GM21515 (cell line): ENCODE results near the gene SPTBN5.

Source experiments
- ATAC-seq: cut with Tn5 transposase; IDR thresholded peaks from one replicate; pipeline ENCODE4 v1.9.1; 2021; ENCODE audit not compliant: unreplicated experiment

The SPTBN5 gene

DNA sequence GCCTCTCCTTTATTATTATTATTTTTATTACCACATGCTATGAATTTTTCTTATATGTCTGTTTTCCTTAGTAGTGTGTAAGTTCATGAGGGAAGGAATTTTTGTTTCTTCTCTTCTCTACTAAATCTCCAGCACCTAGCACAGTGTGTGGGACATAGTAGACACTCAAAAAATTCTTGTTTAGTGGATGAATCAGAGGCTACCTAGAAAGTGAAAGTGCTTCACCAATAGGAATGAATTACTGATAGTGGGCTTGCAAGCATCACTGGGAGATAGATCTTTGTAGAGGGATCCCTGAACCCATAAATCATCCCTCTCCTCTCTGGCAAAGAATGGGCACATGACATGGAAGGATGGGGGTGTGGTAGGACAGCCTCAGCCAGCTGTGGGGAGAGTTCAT lies 8.5 kb downstream of the SPTBN5 start:
- ATAC-seq, result no peak

DNA sequence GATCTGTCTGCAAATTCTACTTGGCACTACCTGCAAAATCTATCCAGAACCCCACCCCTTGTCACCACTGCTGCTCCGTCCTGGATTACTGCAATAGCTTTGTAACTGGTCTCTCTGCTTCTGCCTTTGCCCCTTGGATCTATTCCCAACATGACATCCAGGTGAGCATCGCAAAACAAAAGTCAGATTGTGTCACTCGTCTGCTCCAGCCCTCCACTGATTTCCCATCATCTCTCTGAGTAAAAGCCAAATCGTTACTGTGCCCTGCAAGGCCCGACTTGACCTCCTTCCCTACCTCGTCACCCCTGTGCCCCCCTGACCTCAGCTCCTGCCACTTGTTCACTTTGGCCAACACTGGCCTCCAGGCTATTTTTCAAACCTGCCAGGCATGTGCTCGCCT lies 9.4 kb downstream of the SPTBN5 start:
- ATAC-seq, result no peak

DNA sequence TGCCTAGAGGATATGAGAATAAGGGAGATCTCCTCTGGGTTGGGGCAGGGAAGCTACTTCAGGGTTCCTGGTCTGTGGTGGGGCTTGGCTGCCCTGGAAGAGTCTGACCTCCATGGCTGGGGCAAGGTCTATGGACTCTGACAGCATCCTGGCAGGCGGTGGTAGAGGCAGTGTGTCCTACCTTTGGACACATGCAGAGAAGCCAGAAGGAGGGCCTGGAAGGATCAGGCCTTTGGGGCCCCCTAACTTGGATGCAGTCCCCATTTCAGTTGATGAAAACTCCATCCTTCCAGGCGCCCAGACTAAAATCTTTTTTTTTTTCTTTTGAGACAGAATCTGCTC lies 10.4 kb downstream of the SPTBN5 start:
- ATAC-seq, result no peak

DNA sequence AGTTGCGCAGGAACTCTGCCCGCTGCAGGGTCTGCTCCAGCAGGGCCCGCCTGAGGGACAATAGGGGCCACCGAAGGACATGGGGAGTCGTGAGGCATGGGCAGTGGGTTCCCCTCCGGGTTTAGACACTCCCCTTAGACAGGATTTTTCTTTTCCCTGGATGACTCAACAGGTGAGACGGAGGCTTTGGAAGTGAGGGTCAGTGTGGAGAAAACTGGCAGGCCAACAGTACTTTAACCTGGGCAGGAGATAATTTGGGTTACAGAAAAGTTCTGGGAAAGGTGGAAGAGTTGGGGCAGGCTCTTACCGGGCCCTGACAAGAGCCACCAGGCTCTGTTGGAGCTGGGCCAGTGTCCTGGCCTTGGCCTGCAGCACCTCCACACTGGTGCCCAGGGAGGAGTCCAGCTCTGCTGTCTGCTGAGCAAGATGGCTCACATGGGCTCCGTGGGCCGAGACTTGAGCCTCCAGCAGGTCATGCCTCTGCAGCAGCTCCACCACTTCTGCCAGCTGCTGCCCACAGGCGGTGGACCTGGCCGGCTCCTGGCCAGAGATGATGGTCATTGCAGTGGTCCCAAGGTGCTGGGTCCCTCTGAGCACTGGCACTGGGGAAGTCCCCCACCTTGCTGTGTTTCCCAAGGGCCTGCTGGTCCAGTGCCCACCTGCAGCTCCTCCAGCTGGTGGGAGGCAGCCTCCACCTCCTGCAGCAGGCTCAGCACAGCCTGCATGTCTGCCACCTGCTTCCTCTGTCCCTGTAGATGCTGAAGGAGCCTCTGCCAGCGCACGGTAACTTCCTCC lies 11.0 kb downstream of the SPTBN5 start:
- no peak for ATAC-seq

DNA sequence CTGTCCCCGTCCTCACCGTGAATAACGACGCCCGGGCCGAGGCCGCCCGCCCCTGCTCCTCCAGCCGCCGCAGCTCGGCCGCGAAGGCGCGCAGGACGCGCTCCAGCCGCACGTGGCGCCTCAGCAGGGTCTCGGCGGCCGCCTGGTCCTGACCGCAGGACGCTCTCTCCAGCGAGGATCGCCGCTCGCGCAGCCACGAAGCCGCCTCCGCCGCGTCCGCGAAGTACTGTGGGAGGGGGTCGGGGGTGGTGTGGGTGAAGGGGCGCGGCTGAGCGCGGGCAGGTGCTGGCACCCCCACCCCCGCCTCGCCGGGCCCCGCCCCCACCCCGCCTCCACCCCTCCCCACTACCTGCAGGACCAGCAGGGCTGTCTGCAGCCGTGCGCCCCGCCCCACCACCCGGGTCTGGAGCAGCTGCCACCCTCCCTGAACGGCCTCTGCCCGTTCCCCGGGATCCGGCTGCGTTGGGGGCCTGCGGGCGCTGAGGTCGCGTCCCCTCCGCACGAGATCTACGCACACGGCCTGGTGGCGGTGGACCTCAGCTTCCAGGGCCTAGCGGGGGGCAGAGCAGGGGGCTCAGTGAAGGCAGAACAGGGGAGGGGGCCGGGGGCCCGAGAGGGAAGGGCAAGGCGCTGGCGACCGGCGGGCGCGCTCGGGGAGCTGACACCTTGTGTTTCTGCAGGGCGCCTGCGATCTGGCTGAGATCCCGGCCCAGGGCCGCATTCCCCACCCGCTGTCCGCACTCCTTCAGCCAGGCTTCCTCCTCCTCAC lies 11.7 kb downstream of the SPTBN5 start:
- ATAC-seq, result no peak

DNA sequence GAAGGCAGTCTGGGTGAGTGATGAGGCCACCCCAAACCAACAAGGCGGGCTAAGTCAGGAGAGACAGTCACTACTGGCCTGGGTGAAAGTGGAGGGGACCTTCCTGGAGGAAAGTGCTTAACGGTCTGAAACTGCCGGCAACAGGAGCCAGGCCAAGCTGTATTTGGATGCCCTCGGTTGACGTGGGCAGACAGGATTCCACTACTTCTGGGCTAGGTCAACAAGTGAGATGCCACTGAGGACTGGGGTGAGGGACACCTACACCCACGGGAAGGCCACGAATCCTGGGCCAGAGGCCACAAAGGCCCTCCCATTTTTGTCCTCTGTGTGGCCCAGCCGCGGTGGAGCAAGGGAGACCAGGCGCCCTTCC lies 12.3 kb downstream of the SPTBN5 start:
- ATAC-seq, result no peak

DNA sequence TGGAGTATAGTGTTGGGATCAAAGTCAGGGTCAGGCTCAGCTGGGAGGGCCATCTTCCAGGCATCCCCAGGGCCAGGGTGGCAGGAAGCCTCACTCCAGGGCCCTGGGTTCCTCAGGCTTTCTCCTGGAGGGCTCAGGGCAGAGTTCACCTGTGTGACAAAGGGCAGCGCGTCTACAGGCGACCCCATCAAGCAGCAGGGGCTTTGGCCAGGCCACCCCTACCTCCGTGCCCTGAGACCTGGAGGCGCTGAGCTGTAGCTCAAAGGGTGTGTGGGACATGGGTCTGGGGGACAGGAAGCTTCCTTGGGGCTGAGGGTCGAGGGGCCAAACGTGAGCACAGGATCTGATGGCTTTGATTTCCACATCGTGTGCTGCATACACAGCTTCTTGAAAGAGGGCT lies 12.8 kb downstream of the SPTBN5 start:
- ATAC-seq, result no peak

DNA sequence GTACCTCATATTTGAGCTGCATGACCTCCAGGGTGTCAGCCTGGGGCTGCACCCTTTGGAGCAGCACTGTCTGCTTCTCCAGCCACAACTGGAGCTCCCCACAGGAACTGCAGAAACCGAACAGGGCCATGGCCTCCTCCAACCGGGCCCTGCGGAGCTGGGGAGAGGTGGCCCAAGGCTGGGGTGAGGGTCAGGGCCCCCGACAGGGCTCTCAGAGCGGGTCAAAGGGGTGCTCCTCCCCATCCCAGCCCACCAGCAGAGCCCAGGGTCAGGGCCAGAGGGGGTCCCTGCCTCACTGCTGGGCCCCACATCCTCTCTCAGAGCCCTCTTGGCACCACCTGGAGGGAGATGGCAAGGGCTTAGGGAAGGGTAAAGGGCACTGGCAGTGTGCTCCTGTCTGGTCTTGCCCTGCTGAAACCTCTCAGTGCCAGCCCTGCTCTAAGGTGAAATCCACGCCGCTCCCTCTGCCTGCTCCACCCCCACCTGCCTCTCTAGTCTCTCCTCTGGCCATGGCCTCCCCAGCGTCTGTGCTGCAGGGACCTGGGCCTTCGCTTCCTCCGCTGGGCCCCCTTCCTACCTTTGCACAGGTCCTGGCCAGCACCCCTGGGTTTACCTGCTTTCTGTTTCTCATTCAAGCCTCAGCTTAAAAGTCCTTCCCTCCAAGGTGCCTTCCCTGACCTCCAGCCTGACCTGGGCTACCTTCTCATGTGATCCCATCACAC lies 13.5 kb downstream of the SPTBN5 start:
- ATAC-seq, result no peak

DNA sequence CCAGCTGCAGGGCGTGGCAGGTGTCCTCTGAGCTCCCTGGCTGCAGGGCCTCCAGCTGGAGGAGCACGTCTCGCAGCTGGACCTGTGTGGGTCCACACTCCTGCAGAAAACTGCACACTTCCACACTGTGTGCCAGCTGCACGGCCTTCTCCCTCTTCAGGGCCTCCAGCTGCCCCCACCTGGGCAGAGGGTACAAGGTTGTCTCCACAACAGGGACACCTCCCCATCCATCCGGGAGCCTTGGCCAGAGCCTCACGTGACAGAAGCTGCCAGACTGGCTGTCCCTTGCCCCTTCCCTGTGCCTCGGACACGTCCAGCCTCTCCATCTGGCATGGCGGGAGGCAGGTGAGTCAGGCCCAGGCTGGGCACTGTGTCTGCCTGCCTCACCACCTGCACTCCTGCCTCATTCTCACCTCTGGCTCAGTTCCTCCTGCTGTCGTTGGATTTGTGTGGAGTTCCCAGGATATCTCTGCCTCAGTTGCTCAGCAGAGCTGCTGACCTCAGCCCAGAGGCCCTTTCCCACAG lies 14.5 kb downstream of the SPTBN5 start:
- ATAC-seq, result no peak

DNA sequence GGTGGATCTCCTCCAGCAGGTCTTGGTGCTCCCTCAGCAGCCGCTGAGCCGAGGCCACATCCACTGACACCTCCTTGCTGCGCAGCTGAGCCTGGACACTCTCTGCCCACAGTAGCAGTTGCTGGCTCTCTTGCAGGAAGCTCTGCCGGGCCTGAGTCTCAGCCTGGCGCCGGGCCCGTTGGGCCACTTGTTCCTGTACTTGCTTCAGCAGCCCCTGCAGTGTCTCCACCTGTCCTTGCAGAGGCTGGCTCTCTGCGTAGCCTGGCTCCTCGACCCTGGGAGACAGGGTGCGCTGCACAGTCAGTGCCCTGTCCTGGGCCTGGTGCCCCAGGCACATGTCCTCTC lies 15.5 kb downstream of the SPTBN5 start:
- no peak for ATAC-seq

DNA sequence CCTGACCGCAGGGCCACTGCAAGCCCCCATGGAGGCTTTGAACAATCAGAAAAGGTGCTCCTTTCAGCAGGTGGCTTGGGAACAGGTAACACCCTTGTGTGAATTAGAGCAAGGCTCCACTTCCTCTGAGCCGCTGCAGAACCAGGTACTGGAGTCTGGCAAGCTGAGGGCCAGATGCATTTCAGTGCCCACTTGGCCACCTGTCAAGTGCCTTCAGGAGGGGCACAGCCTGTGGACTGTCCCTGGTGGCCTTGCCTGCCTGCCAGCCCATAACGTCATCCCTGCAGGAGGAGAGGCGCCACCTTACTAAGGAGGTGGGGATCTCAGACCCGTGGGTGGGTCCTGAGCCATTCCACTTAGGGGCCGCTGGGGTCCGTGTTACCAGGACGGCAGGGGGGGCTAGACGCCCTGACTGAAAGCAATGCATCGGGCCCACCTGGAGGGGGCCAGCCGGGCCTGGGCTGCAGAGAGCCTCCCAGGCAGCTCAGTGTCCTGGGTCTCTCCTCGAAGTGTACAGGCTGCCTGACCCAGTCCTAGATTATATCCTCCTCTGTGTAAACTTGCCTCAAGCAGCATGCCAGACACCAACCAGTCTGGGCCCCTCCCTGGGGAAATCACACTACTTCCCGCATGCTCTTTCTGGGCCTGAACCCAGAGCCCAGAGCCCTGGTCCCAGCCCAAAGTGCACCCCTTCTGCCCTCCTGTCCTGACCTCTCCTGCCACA lies 16.1 kb downstream of the SPTBN5 start:
- ATAC-seq, result no peak

DNA sequence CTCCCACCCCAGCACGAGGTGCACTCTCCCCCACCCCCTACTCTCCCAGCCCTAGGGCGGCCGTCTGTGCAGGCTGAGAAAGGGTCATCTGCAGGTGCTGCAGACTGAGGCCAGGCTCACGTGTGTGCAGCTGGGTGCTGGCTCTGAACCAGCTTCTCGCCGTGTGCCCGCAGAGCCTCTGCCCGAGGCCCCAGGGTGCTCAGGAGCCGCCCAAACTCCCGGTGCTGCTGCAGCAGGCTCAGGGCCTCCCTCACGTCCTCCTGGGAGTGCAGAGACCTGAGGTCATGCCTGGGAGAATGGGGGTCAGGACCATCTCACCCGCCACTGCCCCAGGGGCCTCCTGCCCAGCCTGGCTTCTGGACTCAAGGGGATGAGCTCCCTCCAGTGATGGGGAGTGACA lies 17.2 kb downstream of the SPTBN5 start:
- ATAC-seq, result no peak

DNA sequence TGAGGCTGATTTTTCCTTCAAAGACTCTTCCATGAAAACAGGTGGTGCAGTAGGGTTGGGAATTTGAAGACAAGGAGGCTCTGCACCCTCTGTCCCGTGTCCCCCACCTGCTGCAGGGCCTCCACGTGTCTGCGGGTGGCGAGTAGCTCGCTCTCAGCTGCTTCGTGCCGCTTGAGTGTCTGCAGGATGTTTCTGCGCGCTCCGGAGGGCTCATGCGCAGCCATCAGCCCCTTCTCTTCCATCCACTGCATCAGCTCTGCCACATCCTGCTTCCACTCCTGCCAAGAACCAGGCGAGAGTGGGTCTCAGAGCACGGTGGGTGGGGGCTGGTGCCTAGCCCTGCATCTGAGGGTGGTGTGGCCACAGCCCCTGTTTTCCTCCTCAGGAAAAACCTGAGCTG lies 17.8 kb downstream of the SPTBN5 start:
- ATAC-seq, result no peak

DNA sequence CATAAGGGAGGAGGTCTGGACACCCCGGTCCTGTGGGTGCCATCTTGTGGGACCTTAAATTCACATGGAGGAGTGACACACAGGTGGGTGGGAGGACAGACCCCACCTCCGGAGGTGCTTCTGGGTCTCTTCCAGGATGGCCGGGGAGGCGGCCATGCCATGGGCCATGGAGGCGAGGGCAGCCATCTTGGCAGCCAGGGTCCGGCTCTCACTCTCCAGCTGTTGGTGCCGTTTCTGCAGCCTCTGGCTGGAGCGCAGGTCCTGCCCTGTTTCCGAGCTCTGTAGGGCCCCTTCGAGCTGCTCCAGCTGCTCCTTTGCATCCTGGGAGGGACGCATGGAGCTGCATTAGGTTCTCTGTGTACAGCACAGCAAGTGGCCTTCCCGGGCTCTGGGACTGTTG lies 19.1 kb downstream of the SPTBN5 start:
- no peak for ATAC-seq

DNA sequence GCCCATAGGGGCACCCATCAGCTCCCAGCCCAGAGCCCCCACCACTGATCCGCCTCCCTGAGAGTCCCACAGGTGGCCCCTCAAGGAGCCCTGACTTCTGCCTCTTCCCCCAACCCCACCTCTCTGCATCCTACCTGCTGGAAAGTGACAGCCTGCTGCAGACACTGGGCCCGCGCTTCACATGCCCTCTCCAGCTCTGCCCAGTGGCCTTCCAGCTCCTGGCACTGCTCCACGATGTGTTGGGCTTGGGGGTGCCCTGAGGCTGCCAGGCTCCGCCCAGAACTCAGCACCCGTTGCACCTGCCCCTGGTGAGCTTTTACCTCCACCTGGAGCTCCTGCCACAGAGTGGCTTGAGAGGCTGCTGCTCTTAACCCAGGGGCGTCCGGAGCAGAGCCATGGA lies 20.1 kb downstream of the SPTBN5 start:
- no peak for ATAC-seq

DNA sequence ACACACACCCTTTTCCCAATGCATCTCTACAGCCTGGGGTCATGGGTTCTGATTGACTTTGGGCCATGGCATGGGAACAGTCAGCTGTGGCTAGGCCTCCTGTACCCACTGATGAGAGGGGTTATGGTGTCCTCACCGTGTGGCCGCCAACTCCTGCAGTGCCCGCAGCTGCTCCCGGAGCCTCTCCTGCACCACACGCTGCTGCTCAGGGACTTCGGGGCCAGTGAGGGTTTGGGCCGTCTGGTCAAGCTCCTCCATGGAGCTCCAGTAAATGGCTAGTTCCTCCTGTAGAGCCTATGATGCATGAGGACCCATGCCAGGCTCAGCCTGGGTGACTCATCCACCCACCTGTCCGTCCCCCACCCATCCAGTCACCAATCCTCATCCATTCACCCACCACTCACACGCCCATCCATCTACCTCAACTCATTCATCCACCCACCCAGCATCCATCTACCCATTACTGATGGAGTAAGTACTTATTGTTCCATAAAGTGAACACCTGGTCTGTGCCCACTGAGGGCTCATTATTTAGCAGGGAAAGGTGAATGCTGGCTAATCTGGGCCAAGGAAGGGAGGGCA lies 21.6 kb downstream of the SPTBN5 start:
- ATAC-seq, result no peak

DNA sequence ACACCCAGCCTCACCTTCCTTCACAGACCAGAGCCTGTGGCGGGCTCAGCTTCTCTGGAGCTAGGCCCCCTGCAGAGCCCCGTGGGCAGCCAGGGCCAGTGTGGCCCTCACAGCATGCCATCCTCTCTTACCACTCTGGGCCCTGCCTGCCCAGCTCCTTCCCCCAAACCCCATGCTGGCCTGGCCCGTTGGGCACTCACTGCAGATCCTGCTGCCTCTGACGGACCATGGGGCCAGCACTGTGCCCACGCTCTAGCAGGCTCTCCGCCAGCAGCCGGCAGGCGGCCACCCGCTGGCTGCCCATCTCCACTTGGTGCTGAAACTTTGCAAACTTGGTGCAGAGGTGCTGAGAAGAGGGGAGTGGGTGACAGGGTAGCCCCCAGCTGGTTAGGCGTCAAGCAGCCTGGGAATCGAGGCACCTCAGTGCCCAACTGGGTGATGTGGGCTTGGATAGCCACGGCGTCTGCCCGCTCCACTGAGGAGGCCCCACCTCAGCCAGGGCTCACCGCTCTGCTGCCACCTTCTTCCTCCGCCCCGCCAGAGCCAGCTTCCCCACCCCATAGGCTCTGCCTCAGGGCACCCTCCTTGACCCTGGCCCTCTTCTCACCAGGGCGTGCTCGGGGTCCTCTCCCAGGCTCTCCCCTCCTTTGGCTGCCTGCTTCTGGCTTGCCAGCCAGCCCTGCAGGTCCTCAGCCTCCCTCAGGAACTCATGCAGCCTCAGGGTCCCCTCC lies 22.5 kb downstream of the SPTBN5 start:
- ATAC-seq, result no peak

DNA sequence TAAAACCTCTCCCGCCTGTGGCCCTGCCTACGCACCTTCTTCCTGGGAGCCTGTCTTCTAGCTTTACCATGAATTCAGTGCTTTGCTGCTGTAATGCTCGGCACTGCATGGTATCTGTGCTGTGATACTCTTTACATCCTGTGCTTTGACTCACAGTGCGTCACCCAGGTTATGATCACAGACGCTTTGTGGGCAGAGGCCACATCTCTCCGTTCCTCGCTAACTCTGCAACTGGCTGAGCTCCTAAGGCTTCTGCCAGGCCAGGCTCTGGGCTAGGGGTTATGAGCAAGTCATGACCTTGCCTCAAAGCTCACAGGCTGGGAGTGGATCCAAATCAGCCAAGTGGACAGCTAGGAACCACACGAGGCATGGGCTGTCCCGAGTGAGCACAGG lies 23.2 kb downstream of the SPTBN5 start:
- no peak for ATAC-seq

DNA sequence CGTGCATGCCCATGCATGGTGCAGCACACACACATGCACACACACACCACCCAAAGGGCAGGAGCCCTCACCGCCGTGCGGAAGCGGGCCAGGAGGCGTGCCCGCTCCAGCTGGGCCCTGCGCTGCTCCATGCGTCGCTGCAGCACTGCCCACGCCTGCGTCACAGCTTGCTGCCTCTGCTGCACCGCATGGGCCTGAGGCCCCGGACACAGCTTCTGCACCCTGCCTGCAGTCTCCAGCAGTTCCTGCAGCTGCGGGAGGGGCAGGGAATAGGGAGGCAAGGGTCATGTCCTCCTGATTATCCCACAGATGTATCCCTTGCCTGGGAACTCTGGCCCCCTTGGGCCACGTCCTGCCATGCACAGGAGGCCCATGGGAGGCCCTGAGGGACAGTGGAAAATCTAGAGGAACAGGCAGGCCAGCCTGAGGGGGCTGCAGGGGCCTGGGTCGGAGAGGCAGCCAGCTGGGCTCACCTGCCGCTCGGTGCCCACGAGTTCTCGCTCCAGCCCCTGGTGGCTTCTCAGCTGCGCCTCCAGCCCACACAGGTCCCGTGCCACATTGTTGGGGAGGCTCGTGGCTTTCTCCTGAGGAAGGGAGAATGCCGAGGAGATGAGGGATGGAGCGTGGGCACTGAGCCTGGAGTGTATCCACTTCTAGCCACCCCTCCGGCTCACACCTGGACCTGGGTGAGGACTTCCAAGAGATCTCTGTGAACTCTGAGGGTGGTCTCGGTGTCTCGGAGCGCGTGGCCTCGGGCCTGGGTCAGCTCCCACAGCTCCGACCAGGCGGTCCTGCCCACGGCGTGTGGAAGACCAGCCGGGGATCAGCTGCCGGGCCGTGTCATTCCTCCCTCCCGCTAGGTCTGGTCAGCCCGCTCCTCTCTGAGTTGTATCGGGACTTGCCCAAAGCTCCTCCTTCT lies 23.8 kb downstream of the SPTBN5 start:
- ATAC-seq, result no peak
